Measurements from ENCODE around the gene SECTM1.

SECTM1 gene

GRCh38 chr17:82342361-82343079 lies 9.0 kb upstream of the SECTM1 start:
- peaks cover 9% of the 10 kb centered on the region for H3K4me1 ChIP-seq (ENCODE audit: control insufficient read depth, low read length)
- no peaks in the 10 kb centered on the region; the same call in 1 of the 2 replicates for H3F3A ChIP-seq (ENCODE audit: control insufficient read depth, insufficient read depth)
- no peak overlapping the region for H3K27ac ChIP-seq (ENCODE audit: low read depth, low read length)

GRCh38 chr17:82339634-82340580 lies 6.3 kb upstream of the SECTM1 start:
- Histone ChIP-seq H3K4me3 (ENCODE audit: low read length) (no peak overlapping the region), H3K9me2 (replicated peaks; ENCODE audit: control insufficient read depth, low read length) (no peaks in the 10 kb centered on the region), H3K27me3 (ENCODE audit: control insufficient read depth, low read length) (peaks cover 30% of the 10 kb centered on the region), H3K27ac (ENCODE audit: low read depth, low read length) (no peak overlapping the region), H3F3A (ENCODE audit: control insufficient read depth, insufficient read depth) (peaks cover 4% of the 10 kb centered on the region), H3K4me2 (ENCODE audit: low read length) (no peak overlapping the region), H3K36me3 (ENCODE audit: control insufficient read depth, low read length) (no peaks in the 10 kb centered on the region), H4K20me1 (ENCODE audit: control insufficient read depth, insufficient read depth, low read depth, low read length) (no peaks in the 10 kb centered on the region), H3K4me1 (ENCODE audit: control insufficient read depth, low read length) (peaks cover 16% of the 10 kb centered on the region), H3K79me2 (ENCODE audit: control insufficient read depth, low read length) (no peaks in the 10 kb centered on the region), H3K9me3 (ENCODE audit: control insufficient read depth, insufficient read depth, low read length) (no peaks in the 10 kb centered on the region)
- TF ChIP-seq CTCF (IDR thresholded peaks at IDR 0.05; ENCODE audit: low read depth, low read length, poor library complexity, severe bottlenecking) (no peak), EZH2phosphoT487 (IDR thresholded peaks at IDR 0.05; ENCODE audit: borderline replicate concordance, low read length) (no peak)

More at GRCh38 chr17:82342361-82343079, 9.0 kb upstream of the SECTM1 start:
- Histone ChIP-seq H3K9me2 (replicated peaks; ENCODE audit: control insufficient read depth, low read length) (no peaks in the 10 kb centered on the region), H3K9me3 (ENCODE audit: control insufficient read depth, insufficient read depth, low read length) (no peaks in the 10 kb centered on the region), H4K20me1 (ENCODE audit: control insufficient read depth, insufficient read depth, low read depth, low read length) (no peaks in the 10 kb centered on the region), H3K36me3 (ENCODE audit: control insufficient read depth, low read length) (no peaks in the 10 kb centered on the region), H3K4me3 (ENCODE audit: low read length) (no peak overlapping the region), H3K79me2 (ENCODE audit: control insufficient read depth, low read length) (no peaks in the 10 kb centered on the region), H3K27me3 (ENCODE audit: control insufficient read depth, low read length) (peaks cover 11% of the 10 kb centered on the region), H3K4me2 (ENCODE audit: low read length) (no peak overlapping the region)
- no peak for TF ChIP-seq CTCF (IDR thresholded peaks at IDR 0.05; ENCODE audit: low read depth, low read length, poor library complexity, severe bottlenecking)
- TF ChIP-seq EZH2phosphoT487 (IDR thresholded peaks at IDR 0.05; ENCODE audit: borderline replicate concordance, low read length) = no peak

GRCh38 chr17:82338858-82339633 lies 5.5 kb upstream of the SECTM1 start:
- H3K4me1 ChIP-seq (ENCODE audit: control insufficient read depth, low read length) = peaks cover 21% of the 10 kb centered on the region
- no peaks in the 10 kb centered on the region for H3K79me2 ChIP-seq (ENCODE audit: control insufficient read depth, low read length)
- TF ChIP-seq CTCF (IDR thresholded peaks at IDR 0.05; ENCODE audit: low read depth, low read length, poor library complexity, severe bottlenecking) = no peak
- TF ChIP-seq EZH2phosphoT487 (IDR thresholded peaks at IDR 0.05; ENCODE audit: borderline replicate concordance, low read length) = no peak
- H3K27me3 ChIP-seq (ENCODE audit: control insufficient read depth, low read length) = peaks cover 39% of the 10 kb centered on the region
- H3K9me3 ChIP-seq (ENCODE audit: control insufficient read depth, insufficient read depth, low read length) = no peaks in the 10 kb centered on the region
- H4K20me1 ChIP-seq (ENCODE audit: control insufficient read depth, insufficient read depth, low read depth, low read length) = no peaks in the 10 kb centered on the region
- no peaks in the 10 kb centered on the region for H3K36me3 ChIP-seq (ENCODE audit: control insufficient read depth, low read length)
- peaks cover 4% of the 10 kb centered on the region for H3F3A ChIP-seq (ENCODE audit: control insufficient read depth, insufficient read depth)
- H3K27ac ChIP-seq (ENCODE audit: low read depth, low read length) = no peak overlapping the region
- H3K4me2 ChIP-seq (ENCODE audit: low read length) = no peak overlapping the region
- H3K9me2 ChIP-seq (replicated peaks; ENCODE audit: control insufficient read depth, low read length) = no peaks in the 10 kb centered on the region
- H3K4me3 ChIP-seq (ENCODE audit: low read length) = no peak overlapping the region

Data from DOHH2 (cell line).